Measurements from ENCODE around the gene L2HGDH.

DNA sequence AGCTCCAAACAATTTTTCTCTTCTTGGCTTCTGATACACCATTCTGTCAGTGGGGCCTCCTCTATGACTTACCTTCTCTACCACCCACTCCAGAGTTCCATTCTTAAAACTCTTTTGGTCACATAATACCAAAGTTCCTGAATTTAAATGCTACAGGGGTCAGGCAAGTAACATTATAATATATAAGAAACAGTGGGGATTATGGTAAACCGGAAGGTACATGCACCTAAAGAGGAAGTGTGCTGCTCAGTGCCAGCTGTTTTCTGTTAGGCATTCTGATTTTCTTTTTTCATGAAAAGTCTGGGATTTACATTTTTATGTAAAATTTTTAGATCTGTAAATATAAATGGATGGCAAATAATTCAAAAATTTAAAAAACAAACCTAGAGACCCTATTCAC, 120.5 kb downstream of the L2HGDH start:
- TF ChIP-seq, protein P1, sequence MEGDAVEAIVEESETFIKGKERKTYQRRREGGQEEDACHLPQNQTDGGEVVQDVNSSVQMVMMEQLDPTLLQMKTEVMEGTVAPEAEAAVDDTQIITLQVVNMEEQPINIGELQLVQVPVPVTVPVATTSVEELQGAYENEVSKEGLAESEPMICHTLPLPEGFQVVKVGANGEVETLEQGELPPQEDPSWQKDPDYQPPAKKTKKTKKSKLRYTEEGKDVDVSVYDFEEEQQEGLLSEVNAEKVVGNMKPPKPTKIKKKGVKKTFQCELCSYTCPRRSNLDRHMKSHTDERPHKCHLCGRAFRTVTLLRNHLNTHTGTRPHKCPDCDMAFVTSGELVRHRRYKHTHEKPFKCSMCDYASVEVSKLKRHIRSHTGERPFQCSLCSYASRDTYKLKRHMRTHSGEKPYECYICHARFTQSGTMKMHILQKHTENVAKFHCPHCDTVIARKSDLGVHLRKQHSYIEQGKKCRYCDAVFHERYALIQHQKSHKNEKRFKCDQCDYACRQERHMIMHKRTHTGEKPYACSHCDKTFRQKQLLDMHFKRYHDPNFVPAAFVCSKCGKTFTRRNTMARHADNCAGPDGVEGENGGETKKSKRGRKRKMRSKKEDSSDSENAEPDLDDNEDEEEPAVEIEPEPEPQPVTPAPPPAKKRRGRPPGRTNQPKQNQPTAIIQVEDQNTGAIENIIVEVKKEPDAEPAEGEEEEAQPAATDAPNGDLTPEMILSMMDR (IDR thresholded peaks at IDR 0.05 in 4 of 5, conservative IDR thresholded peaks at IDR 0.05 in 1 of 5): no peak
- TF ChIP-seq POLR2A (IDR thresholded peaks at IDR 0.05): no peak

Data from gastrocnemius medialis (tissue), 4 donors.